ENCODE measurements around the gene LILRB5. TPM values are rescaled to one million over a fixed set of nuclear protein-coding genes. Genes with fewer than 3 reads are reported as not detected.

The LILRB5 gene
- total and polyA plus RNA-seq, 2 of the 8 experiments (the other 6 are each of a cell fraction or from before 2014, with no cell fraction given) = 0.05 TPM; not detected in 1

DNA sequence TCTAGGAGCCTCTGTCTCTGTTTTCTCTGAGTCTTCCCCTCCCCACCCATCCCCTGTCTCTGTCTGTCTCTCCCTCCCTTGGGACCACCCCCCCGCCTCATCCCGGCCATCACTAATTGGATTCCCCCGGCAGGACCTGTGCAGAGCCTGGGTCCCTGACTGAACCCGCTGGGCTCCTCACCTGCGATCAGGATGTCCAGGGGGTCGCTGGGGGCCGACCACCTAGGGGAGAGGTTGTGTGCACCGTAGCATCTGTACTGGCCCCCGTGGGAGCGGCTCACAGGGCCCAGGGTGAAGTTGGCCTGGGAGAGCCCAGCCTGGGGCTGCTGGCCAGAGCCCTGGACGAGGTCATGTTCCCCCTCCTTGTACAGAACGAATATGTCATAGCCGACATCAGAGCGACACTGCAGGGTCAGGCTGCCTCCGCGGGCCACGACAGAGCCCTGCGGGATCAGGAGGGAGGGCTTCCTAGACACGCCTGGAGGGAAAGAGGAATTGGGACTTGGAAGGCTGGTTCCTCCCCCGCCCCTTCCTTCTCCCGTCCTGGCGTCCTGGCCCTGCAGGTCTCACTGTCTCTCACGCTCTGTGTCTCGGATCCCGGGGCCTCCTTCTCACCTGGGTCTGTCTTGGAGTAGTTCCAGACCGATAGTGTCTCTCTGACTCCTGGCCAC, 1.8 kb downstream of the LILRB5 start (continued):
- TF ChIP-seq, protein P1, sequence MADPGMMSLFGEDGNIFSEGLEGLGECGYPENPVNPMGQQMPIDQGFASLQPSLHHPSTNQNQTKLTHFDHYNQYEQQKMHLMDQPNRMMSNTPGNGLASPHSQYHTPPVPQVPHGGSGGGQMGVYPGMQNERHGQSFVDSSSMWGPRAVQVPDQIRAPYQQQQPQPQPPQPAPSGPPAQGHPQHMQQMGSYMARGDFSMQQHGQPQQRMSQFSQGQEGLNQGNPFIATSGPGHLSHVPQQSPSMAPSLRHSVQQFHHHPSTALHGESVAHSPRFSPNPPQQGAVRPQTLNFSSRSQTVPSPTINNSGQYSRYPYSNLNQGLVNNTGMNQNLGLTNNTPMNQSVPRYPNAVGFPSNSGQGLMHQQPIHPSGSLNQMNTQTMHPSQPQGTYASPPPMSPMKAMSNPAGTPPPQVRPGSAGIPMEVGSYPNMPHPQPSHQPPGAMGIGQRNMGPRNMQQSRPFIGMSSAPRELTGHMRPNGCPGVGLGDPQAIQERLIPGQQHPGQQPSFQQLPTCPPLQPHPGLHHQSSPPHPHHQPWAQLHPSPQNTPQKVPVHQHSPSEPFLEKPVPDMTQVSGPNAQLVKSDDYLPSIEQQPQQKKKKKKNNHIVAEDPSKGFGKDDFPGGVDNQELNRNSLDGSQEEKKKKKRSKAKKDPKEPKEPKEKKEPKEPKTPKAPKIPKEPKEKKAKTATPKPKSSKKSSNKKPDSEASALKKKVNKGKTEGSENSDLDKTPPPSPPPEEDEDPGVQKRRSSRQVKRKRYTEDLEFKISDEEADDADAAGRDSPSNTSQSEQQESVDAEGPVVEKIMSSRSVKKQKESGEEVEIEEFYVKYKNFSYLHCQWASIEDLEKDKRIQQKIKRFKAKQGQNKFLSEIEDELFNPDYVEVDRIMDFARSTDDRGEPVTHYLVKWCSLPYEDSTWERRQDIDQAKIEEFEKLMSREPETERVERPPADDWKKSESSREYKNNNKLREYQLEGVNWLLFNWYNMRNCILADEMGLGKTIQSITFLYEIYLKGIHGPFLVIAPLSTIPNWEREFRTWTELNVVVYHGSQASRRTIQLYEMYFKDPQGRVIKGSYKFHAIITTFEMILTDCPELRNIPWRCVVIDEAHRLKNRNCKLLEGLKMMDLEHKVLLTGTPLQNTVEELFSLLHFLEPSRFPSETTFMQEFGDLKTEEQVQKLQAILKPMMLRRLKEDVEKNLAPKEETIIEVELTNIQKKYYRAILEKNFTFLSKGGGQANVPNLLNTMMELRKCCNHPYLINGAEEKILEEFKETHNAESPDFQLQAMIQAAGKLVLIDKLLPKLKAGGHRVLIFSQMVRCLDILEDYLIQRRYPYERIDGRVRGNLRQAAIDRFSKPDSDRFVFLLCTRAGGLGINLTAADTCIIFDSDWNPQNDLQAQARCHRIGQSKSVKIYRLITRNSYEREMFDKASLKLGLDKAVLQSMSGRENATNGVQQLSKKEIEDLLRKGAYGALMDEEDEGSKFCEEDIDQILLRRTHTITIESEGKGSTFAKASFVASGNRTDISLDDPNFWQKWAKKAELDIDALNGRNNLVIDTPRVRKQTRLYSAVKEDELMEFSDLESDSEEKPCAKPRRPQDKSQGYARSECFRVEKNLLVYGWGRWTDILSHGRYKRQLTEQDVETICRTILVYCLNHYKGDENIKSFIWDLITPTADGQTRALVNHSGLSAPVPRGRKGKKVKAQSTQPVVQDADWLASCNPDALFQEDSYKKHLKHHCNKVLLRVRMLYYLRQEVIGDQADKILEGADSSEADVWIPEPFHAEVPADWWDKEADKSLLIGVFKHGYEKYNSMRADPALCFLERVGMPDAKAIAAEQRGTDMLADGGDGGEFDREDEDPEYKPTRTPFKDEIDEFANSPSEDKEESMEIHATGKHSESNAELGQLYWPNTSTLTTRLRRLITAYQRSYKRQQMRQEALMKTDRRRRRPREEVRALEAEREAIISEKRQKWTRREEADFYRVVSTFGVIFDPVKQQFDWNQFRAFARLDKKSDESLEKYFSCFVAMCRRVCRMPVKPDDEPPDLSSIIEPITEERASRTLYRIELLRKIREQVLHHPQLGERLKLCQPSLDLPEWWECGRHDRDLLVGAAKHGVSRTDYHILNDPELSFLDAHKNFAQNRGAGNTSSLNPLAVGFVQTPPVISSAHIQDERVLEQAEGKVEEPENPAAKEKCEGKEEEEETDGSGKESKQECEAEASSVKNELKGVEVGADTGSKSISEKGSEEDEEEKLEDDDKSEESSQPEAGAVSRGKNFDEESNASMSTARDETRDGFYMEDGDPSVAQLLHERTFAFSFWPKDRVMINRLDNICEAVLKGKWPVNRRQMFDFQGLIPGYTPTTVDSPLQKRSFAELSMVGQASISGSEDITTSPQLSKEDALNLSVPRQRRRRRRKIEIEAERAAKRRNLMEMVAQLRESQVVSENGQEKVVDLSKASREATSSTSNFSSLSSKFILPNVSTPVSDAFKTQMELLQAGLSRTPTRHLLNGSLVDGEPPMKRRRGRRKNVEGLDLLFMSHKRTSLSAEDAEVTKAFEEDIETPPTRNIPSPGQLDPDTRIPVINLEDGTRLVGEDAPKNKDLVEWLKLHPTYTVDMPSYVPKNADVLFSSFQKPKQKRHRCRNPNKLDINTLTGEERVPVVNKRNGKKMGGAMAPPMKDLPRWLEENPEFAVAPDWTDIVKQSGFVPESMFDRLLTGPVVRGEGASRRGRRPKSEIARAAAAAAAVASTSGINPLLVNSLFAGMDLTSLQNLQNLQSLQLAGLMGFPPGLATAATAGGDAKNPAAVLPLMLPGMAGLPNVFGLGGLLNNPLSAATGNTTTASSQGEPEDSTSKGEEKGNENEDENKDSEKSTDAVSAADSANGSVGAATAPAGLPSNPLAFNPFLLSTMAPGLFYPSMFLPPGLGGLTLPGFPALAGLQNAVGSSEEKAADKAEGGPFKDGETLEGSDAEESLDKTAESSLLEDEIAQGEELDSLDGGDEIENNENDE (IDR thresholded peaks at IDR 0.05; ENCODE audit: insufficient replicate concordance, low read length) = no peak
- TF ChIP-seq NANOG (IDR thresholded peaks at IDR 0.05; ENCODE audit: insufficient read depth, low read depth, low read length, poor library complexity, severe bottlenecking) = no peak
- TF ChIP-seq SP2 (IDR thresholded peaks at IDR 0.05; ENCODE audit: low read length) = no peak
- TF ChIP-seq RNF2 (IDR thresholded peaks at IDR 0.05; ENCODE audit: borderline replicate concordance, low read depth, low read length, missing control alignments, poor library complexity, severe bottlenecking) = no peak

Measured in H1 (cell line).